Measurements from ENCODE around the gene MLLT10. TPM values are rescaled to one million over a fixed set of nuclear protein-coding genes. Genes with fewer than 3 reads are reported as not detected.

Gene MLLT10
- total and polyA plus RNA-seq, 2 of the 8 experiments (the other 6 are each of a cell fraction or from before 2014, with no cell fraction given): 53.1 to 62.1 TPM

DNA sequence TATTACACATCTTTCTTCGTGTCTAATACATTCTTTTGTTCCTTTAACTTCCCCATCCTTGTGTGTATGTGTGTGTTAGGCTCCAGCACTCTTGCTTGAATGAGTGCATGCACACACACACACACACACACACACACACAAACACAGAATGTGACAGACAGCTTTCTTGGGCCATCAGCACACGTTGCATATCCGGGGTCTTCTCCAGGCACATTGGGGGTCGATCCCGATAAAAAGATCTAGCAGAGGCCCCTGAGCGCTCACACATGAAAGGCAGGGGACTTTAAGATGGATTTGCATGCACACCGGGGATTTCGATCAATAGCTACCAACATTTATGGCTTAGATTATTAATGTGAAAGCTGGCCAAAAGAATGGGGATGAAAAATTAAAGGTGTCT lies 13.1 kb upstream of the MLLT10 start:
- H3K4me1 ChIP-seq (replicated peaks in 1 of 4; ENCODE audit: control insufficient read depth in 3 of 4, insufficient read depth in 4 of 4, low read length in 3 of 4): peaks cover 16 to 32% (median 24%) of the 10 kb centered on the region in 4 experiments
- no peak overlapping the region for H3K9ac ChIP-seq (replicated peaks in 1 of 4; ENCODE audit: extremely low read depth in 1 of 4, low read depth in 3 of 4, low read length in 3 of 4)
- peak overlapping the region in 1 of 2 experiments; percentile 100; a peak in 1 of 4 replicates for H3K4me2 ChIP-seq (ENCODE audit: insufficient read depth in 1 of 2, low read depth in 2 of 2, low read length in 2 of 2)
- no peak overlapping the region for H2BK120ac ChIP-seq (replicated peaks; ENCODE audit: low read depth, low read length)
- H3K23me2 ChIP-seq (ENCODE audit: low read depth, low read length): peaks cover 32% of the 10 kb centered on the region
- H3K56ac ChIP-seq (replicated peaks; ENCODE audit: insufficient read length, low read depth, low read length): no peak overlapping the region
- FAIRE-seq (no peak), DNase-seq (ENCODE audit: low read depth in 1 of 2, low spot score in 2 of 2) (no peak)
- POLR2A ChIA-PET (ENCODE audit: partially characterized antibody): interaction anchor here (13.7 to 17.3 kb wide), 2 partner anchors 10 to 24 kb away, joined by 322 to 352 read pairs; no protein-coding TSS in a partner anchor
- H4K91ac ChIP-seq (replicated peaks; ENCODE audit: insufficient read length, low read length): peak overlapping the region; percentile 62
- no peak overlapping the region for H3K14ac ChIP-seq (ENCODE audit: insufficient read length)
- no peak overlapping the region; the same call in 1 of the 2 replicates for H3K18ac ChIP-seq (ENCODE audit: extremely low read depth, low read length)
- H3K23ac ChIP-seq (ENCODE audit: insufficient read length): no peak overlapping the region
- H4K8ac ChIP-seq (ENCODE audit: extremely low read depth, insufficient read depth, low read length): no peak overlapping the region
- 0 out of 7 replicates have a peak, but pooled peaks cover 0 to 3% (median 0%) of the 10 kb centered on the region in 4 experiments for H3K27me3 ChIP-seq (replicated peaks in 1 of 4; ENCODE audit: control insufficient read depth in 3 of 4, extremely low read depth in 1 of 4, insufficient read depth in 3 of 4, low read length in 3 of 4)
- peak overlapping the region; percentile 78; the same call in 1 of the 2 replicates for H2BK12ac ChIP-seq (ENCODE audit: low read depth, low read length)
- H3K36me3 ChIP-seq (ENCODE audit: control insufficient read depth in 2 of 4, insufficient read depth in 4 of 4, low read length in 3 of 4): no peaks in the 10 kb centered on the region
- H4K5ac ChIP-seq (ENCODE audit: insufficient read length, low read depth, low read length): no peak overlapping the region
- H2BK20ac ChIP-seq (ENCODE audit: low read length): no peak overlapping the region
- CTCF ChIA-PET (ENCODE audit: partially characterized antibody): interaction anchor here (1.1 to 3.6 kb wide), 4 partner anchors 11 to 242 kb away, joined by 5 to 17 read pairs (median 8); no protein-coding TSS in a partner anchor
- no peaks in the 10 kb centered on the region for H3K9me3 ChIP-seq (ENCODE audit: insufficient read depth in 2 of 2, low read depth in 1 of 2, low read length in 1 of 2)
- H2AK5ac ChIP-seq (ENCODE audit: low read depth, low read length): 0 out of 2 replicates have a peak overlapping the region, but pooled peaks have one; percentile 44
- no peak overlapping the region for H2BK15ac ChIP-seq (ENCODE audit: low read length)
- H3K4ac ChIP-seq (replicated peaks; ENCODE audit: insufficient read length, low read depth, low read length): no peak overlapping the region
- 53 to 100% methylated on average over 1 to 8 of the region's 8 CpGs for WGBS, 2 experiments (ENCODE audit: extremely low coverage in 1 of 2, insufficient coverage in 1 of 2, insufficient read length in 1 of 2, insufficient replicate concordance in 2 of 2, low coverage in 1 of 2, low lambda C conversion rate in 2 of 2, missing lambda C conversion rate in 1 of 2)
- H3K4me3 ChIP-seq (ENCODE audit: extremely low read depth in 1 of 4, insufficient read depth in 2 of 4, low read depth in 3 of 4, low read length in 4 of 4): peak overlapping the region in 1 of 4 experiments; percentile 47; a peak in 1 of 8 replicates
- H4K20me1 ChIP-seq (replicated peaks in 1 of 2; ENCODE audit: control insufficient read depth in 1 of 2, insufficient read depth in 2 of 2, low read length in 2 of 2): peaks cover 0 to 2% of the 10 kb centered on the region in 2 experiments
- H3K79me2 ChIP-seq (ENCODE audit: control insufficient read depth in 1 of 2, insufficient read depth in 2 of 2, low read length in 2 of 2): peaks cover 0 to 14% of the 10 kb centered on the region in 2 experiments; a peak in 2 of 4 replicates
- no peak overlapping the region for H2BK5ac ChIP-seq (ENCODE audit: low read depth, low read length)
- no peak overlapping the region for H3K27ac ChIP-seq (ENCODE audit: low read depth, low read length)
- H3K79me1 ChIP-seq (ENCODE audit: low read depth, low read length): no peaks in the 10 kb centered on the region
- no peak overlapping the region for H2AFZ ChIP-seq (ENCODE audit: low read length)
- TF ChIP-seq YY1 (IDR thresholded peaks at IDR 0.05; ENCODE audit: low read depth, low read length) (no peak), SP1 (IDR thresholded peaks at IDR 0.05; ENCODE audit: low read depth, low read length) (no peak), RFX5 (IDR thresholded peaks at IDR 0.05; ENCODE audit: borderline replicate concordance, low read depth, low read length) (no peak), JUND (IDR thresholded peaks at IDR 0.05; ENCODE audit: low read length) (no peak), TEAD4 (IDR thresholded peaks at IDR 0.05; ENCODE audit: low read depth, low read length) (no peak), CHD1 (IDR thresholded peaks at IDR 0.05; ENCODE audit: low read depth, low read length) (no peak), BRCA1 (IDR thresholded peaks at IDR 0.05; ENCODE audit: low read depth, low read length) (no peak), FOSL1 (IDR thresholded peaks at IDR 0.05; ENCODE audit: insufficient read depth, low read depth, low read length) (no peak), KDM1A (IDR thresholded peaks at IDR 0.05; ENCODE audit: borderline replicate concordance, low read length) (no peak), MAFK (IDR thresholded peaks at IDR 0.05; ENCODE audit: low read depth, low read length) (no peak), SIRT6 (IDR thresholded peaks at IDR 0.05; ENCODE audit: low read length) (no peak), BCL11A (IDR thresholded peaks at IDR 0.05; ENCODE audit: low read depth in 2 of 2, low read length in 2 of 2) (no peak)
- TF ChIP-seq, protein P1, sequence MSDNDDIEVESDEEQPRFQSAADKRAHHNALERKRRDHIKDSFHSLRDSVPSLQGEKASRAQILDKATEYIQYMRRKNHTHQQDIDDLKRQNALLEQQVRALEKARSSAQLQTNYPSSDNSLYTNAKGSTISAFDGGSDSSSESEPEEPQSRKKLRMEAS (IDR thresholded peaks at IDR 0.05): no peak
